OCI-LY3 (cell line): Measurements from ENCODE around the gene MGAT5B.

Source experiments
- H2AFZ ChIP-seq: fragments of 200-600, 300-600 bp; shearing (Covaris generic); 2 replicates; pipeline ENCODE4 v1.6.0; 2014; ENCODE audit warnings: antibody characterized with exemption, low read depth, low read length
- H3K27ac ChIP-seq: fragments of 200-600, 300-600 bp; sonication (generic); 2 replicates; pipeline ENCODE4 v1.5.1; 2014; ENCODE audit warnings: mild to moderate bottlenecking, low read length, moderate library complexity, mixed read lengths
- H3K27me3 ChIP-seq: fragments of 200-600, 300-600 bp; sonication (generic); 2 replicates; pipeline ENCODE4 v1.6.1; 2014; ENCODE audit warnings: low read depth, low read length, mixed read lengths
- H3K36me3 ChIP-seq: fragments of 200-600, 300-600 bp; sonication (generic); replicated peaks from 2 replicates; pipeline ENCODE3; 2014; ENCODE audit warnings: low read depth, low read length, mixed read lengths
- H3K4me1 ChIP-seq: fragments of 300-600, 200-600 bp; sonication (generic); 2 replicates; pipeline ENCODE4 v1.6.1; 2014; ENCODE audit warnings: low read length, mixed read lengths
- H3K4me2 ChIP-seq: fragments of 200-600, 300-600 bp; sonication (generic); 2 replicates; pipeline ENCODE4 v1.6.1; 2014; ENCODE audit warnings: low read length, mixed read lengths
- H3K4me3 ChIP-seq: fragments of 300-600, 200-600 bp; sonication (generic); 2 replicates; pipeline ENCODE4 v1.5.1; 2014; ENCODE audit warnings: antibody characterized with exemption, mild to moderate bottlenecking, low read length, moderate library complexity
- H3K79me2 ChIP-seq: fragments of 300-600, 200-600 bp; shearing (Covaris generic); 2 replicates; pipeline ENCODE4 v1.6.1; 2014; ENCODE audit warnings: mild to moderate bottlenecking, low read length, mixed read lengths
- H3K9ac ChIP-seq: fragments of 300-600, 200-600 bp; shearing (Covaris generic); 2 replicates; pipeline ENCODE4 v1.6.0; 2014; ENCODE audit warnings: mild to moderate bottlenecking, low read length, moderate library complexity
- H3K9me3 ChIP-seq: fragments of 200-600, 300-600 bp; shearing (Covaris generic); 2 replicates; pipeline ENCODE4 v1.6.1; 2014; ENCODE audit warnings: low read length, mixed read lengths; ENCODE audit not compliant: insufficient read depth
- H4K20me1 ChIP-seq: fragments of 200-600, 300-600 bp; sonication (generic); 2 replicates; pipeline ENCODE4 v1.6.1; 2016; ENCODE audit warnings: low read length, mixed read lengths; ENCODE audit not compliant: insufficient read depth
- CTCF ChIP-seq: fragments of 200-600, 300-600 bp; sonication (generic); IDR thresholded peaks from 2 replicates; pipeline ENCODE4 v1.5.1; 2014; ENCODE audit warnings: antibody characterized with exemption, low read length, low read depth
- EZH2phosphoT487 ChIP-seq: fragments of 200-600 bp; shearing (Covaris generic); IDR thresholded peaks from 2 replicates; pipeline ENCODE4 v1.6.1; 2018; ENCODE audit warnings: antibody characterized with exemption, mixed run types, low read depth

MGAT5B gene

GRCh38 chr17:76927577-76927976 lies 59.4 kb downstream of the MGAT5B start:
- H3K27me3 ChIP-seq: 0 out of 2 replicates have a peak, but pooled peaks cover 4% of the 10 kb centered on the region
- H3K4me3 ChIP-seq: no peak overlapping the region
- H3K9me3 ChIP-seq: no peaks in the 10 kb centered on the region
- H3K27ac ChIP-seq: no peak overlapping the region
- H3K36me3 ChIP-seq: no peaks in the 10 kb centered on the region
- no peaks in the 10 kb centered on the region for H3K4me1 ChIP-seq
- TF ChIP-seq EZH2phosphoT487 (no peak), CTCF (no peak)
- H3K79me2 ChIP-seq: no peaks in the 10 kb centered on the region
- no peak overlapping the region for H2AFZ ChIP-seq
- no peak overlapping the region for H3K4me2 ChIP-seq
- no peak overlapping the region for H3K9ac ChIP-seq
- no peaks in the 10 kb centered on the region for H4K20me1 ChIP-seq

GRCh38 chr17:76927982-76928381 lies 59.8 kb downstream of the MGAT5B start:
- Histone ChIP-seq H3K27me3 (0 out of 2 replicates have a peak, but pooled peaks cover 4% of the 10 kb centered on the region), H3K4me2 (no peak overlapping the region), H4K20me1 (no peaks in the 10 kb centered on the region), H3K27ac (no peak overlapping the region), H3K79me2 (no peaks in the 10 kb centered on the region), H3K4me3 (no peak overlapping the region), H3K36me3 (no peaks in the 10 kb centered on the region), H2AFZ (no peak overlapping the region), H3K9ac (no peak overlapping the region), H3K9me3 (no peaks in the 10 kb centered on the region), H3K4me1 (no peaks in the 10 kb centered on the region)
- TF ChIP-seq CTCF: no peak
- TF ChIP-seq EZH2phosphoT487: no peak

GRCh38 chr17:76929148-76929547 lies 60.9 kb downstream of the MGAT5B start:
- H3K36me3 ChIP-seq: no peaks in the 10 kb centered on the region
- H3K79me2 ChIP-seq: no peaks in the 10 kb centered on the region
- H3K9me3 ChIP-seq: no peaks in the 10 kb centered on the region
- H3K27ac ChIP-seq: no peak overlapping the region
- H3K4me1 ChIP-seq: no peaks in the 10 kb centered on the region
- no peak overlapping the region for H3K4me3 ChIP-seq
- H2AFZ ChIP-seq: no peak overlapping the region
- H3K4me2 ChIP-seq: no peak overlapping the region
- TF ChIP-seq EZH2phosphoT487: no peak
- TF ChIP-seq CTCF: no peak
- H3K9ac ChIP-seq: no peak overlapping the region
- H3K27me3 ChIP-seq: peaks cover 13% of the 10 kb centered on the region
- no peaks in the 10 kb centered on the region for H4K20me1 ChIP-seq

- H3K27ac ChIP-seq: no peak overlapping the region
- TF ChIP-seq CTCF (no peak), EZH2phosphoT487 (no peak)
- H3K4me2 ChIP-seq: no peak overlapping the region
- peaks cover 18% of the 10 kb centered on the region for H3K27me3 ChIP-seq
- no peak overlapping the region for H3K4me3 ChIP-seq
- H3K4me1 ChIP-seq: no peaks in the 10 kb centered on the region
- H3K79me2 ChIP-seq: no peaks in the 10 kb centered on the region
- no peak overlapping the region for H2AFZ ChIP-seq
- H3K9me3 ChIP-seq: no peaks in the 10 kb centered on the region
- no peaks in the 10 kb centered on the region for H3K36me3 ChIP-seq
- no peak overlapping the region for H3K9ac ChIP-seq
- H4K20me1 ChIP-seq: no peaks in the 10 kb centered on the region
These were observed 61.4 kb downstream of the MGAT5B start for GRCh38 chr17:76929601-76930000.
